NCI-H2029 (cell line): ENCODE data around the gene C1QTNF9.
"Not testable (repeated sequence)": the region's sequence is repeated elsewhere in the genome, so short reads cannot be mapped to it uniquely, and the experiment has no call there.

ENCODE experiments used
- DNase-seq: peaks from one replicate; lab custom pipeline; 2025; lab: John Stamatoyannopoulos, UW

C1QTNF9 gene

DNA sequence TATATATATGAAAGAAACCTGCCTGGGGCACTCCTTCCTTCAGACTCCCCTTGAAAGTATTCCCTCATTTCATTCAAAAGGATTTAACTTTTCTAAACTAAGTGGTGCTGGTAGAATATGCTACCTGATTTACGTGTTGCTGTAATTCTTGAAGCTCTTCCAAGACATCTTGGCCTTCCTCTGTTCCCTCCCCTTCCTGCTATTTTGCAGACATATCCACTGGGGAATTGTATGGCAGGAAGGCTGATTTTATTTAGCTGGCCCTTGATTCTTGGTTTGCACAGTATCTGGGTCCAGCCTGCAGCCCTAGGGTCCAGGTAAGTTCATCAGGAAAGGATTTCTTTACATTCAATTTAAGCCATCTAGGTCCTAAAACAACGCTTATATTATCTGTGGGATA lies at the start of gene C1QTNF9:
Gene C1QTNF9 (plus strand): TSS at position 281 of the 400 bp plus-strand sequence. CDS start 6,424 bp downstream, outside the sequence.
- DNase-seq, result not testable (repeated sequence)

DNA sequence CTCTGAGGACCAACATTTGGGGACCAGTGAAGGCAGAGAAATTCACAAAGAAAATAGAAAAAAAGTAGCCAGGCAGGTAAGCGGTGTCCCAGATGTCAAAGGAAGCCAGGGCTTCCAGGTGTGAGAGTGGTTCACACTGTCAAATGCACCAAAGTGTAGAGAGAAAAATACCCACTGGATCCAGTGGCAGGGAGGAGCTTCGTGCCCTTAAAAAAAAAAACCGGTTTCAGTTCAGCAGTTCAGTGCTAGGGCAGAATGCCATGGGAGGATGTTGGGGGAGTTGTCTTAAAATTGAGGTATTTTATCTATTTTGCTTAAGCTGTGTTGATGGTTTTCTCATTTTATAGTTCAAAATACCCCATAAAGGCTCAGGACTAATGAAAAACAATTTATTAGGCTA lies 47.8 kb upstream of the C1QTNF9 start:
- DNase-seq, result no peak

DNA sequence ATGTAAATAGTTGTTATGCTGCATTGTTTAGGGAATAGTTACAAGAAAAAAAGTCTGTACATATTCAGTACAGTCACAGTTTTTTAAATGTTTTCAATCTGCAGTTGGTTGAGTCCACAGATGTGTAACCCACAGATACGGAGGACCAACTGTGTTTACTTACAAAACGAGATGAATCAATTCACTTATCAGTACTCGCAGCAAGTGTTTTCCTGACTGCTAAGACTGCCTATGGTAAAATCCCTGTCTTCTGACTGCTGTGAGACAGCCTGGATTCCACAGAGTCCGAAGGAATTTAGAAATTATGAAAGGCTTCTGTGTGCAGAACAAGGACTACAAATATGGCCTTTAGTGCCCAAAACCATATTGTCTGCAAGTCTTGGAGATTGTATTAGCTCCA lies 45.7 kb upstream of the C1QTNF9 start:
- DNase-seq, result no peak

DNA sequence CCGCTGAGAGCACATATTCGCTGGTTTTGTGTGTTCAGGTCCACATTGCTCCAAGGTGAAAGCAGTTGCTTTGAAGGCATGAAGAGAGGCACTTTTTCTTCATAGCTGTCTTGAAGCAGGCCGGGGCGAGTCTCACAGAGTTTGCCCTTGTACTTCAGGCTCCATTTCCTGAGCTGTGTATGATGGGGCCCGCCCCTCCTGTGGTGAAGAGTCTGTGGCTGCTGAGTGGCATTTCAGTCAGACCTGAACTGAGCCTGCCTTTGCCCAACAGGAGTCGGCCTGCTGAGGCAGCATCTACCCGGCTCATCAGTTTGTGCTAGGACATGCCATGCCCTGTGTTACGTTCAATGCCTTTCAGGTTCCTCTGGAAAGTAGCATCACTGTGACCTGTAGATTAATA lies 44.4 kb upstream of the C1QTNF9 start:
- DNase-seq, result no peak

DNA sequence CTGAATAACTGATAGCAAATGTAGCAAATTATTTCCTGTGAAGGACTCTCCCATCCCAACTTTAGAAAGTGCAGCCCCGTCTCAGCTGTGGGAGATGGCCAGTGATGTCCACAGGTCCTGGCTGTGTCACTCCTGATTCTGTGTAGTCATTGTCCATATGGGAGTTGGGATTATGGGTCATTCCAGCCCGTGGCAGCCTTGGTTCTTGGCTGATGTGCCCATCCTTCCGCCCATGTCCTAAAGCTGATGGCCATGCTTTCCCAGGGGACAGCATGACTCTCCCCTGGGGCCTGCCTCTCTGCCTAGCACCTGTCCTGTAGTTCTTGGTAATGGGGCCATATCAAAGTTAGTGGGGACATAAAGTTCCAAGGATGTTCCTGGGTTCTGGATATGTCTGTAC lies 43.9 kb upstream of the C1QTNF9 start:
- DNase-seq, result no peak

GRCh38 chr13:24267274-24267673 lies 42.1 kb upstream of the C1QTNF9 start:
- no peak for DNase-seq

DNA sequence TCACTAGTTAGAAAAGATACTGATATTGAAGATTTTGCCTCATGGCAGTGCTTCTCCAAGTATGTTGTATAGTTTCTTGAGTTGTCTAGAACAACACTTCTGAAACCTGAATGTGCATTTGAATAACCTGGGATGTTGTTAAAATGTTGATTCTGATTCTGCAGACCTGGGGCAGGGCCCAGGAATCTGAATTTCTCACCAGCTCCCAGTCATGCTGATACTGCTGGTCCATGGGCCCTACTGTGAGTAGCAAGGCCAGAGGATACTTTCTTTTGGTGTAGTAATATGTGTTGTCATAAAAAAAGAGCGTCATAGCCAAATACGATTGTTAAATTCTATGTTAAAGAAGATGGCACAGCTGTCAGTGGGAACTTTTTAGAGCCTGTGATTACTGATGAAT lies 41.6 kb upstream of the C1QTNF9 start:
- no peak for DNase-seq

- no peak for DNase-seq
Measured at GRCh38 chr13:24269821-24270220, 39.6 kb upstream of the C1QTNF9 start.

DNA sequence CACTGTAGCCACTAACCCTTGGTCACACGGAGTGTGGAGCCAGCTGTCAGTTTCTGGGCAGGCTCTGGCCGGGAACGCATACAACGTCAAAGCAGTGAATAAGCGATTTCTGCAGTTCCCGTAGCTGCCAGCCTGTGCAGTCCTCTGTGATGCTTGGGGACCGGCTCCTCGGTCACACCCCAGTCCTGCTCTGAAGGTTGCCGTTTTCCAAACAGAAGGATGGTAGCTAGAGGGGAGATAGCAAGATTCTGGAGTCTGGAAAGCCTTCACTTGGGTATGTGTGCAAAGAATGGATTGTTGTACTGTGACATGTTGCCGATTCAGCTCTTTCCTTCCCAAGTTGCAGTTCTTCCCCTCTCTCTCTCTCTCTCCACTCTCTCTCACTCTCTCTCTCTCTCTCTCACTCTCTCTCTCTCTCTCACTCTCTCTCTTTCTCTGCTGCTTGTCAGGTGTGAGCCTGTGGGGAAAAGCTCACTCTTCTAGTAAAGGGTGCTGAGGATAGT lies 38.7 kb upstream of the C1QTNF9 start:
- DNase-seq, result no peak

DNA sequence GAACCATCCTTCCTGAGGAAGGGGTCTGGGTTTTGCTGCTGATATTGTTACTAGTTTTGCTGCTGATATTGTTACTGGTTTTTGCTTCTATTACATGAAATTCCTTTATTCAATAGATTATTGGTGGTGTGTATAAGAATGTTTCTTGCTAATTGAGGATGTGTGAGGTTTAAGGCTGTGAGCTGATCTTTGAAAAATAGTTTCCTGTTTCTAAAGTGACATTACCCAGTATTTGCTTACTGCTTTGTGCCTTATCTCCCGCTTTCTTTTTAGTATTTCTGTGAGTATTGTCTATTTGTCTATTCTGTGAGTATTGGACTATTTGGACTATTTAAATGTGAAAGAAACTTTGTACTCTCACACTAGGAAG lies 38.2 kb upstream of the C1QTNF9 start:
- no peak for DNase-seq

GRCh38 chr13:24271601-24272451 lies 37.6 kb upstream of the C1QTNF9 start:
- DNase-seq, result no peak

GRCh38 chr13:24272452-24273161 lies 36.8 kb upstream of the C1QTNF9 start:
- no peak for DNase-seq

DNA sequence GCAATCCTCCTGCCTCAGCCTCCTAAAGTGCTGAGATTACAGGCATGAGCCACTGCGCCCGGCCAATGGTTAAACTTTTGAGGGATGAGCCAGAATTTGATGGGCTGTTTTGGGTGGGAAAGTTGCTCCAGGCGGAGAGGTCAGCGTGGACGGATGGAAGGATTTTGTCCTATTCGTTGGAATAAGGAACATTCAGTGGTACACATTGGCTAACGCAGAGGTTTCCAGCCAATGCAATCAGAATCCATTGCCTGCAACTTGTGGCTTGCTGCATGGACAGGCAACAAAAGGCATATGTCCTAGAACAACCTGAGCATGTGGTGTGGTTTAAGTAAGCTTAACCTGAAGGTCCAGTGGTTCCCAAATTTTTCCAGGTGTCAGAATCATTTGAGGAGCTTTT lies 35.5 kb upstream of the C1QTNF9 start:
- no peak for DNase-seq

GRCh38 chr13:24274452-24275021 lies 34.8 kb upstream of the C1QTNF9 start:
- no peak for DNase-seq

GRCh38 chr13:24275041-24275440 lies 34.3 kb upstream of the C1QTNF9 start:
- no peak for DNase-seq

- no peak for DNase-seq
Measured at GRCh38 chr13:24276306-24276705, 33.1 kb upstream of the C1QTNF9 start.

DNA sequence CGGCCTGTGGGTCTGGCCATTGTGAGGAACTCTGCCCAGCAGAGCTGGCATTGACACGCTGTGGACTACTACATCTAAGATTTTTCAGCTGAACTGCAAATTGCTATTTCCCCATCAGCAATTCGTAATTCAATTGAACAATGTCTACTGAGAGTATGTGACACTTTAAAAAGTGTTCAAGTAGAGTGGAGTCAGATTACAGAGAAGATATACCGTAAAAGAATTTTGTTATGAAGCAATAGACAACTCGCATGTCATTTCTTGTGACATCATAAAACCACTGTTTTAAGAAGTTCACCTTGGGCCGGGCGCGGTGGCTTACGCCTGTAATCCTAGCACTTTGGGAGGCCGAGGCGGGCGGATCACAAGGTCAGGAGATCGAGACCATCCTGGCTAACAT lies 32.5 kb upstream of the C1QTNF9 start:
- DNase-seq, result no peak

DNA sequence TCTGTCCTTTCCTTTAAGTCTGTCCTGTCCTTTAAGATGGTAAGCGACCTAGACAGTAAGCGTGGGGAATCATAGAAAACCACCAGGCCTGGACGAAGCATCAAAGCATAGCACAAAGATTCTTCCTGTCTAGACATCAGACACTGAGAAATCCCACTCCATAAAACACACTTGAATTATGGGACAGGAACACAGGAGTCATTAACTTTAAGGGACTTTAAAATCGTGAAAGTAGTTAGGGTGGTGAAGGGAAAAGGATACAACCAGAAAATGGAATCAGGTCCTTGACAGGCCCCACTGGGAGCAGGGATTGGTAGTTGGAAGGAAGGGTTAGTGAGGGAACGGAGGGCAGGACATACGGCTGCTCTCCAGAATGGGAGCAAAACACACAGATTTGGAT lies 31.6 kb upstream of the C1QTNF9 start:
- DNase-seq, result no peak

DNA sequence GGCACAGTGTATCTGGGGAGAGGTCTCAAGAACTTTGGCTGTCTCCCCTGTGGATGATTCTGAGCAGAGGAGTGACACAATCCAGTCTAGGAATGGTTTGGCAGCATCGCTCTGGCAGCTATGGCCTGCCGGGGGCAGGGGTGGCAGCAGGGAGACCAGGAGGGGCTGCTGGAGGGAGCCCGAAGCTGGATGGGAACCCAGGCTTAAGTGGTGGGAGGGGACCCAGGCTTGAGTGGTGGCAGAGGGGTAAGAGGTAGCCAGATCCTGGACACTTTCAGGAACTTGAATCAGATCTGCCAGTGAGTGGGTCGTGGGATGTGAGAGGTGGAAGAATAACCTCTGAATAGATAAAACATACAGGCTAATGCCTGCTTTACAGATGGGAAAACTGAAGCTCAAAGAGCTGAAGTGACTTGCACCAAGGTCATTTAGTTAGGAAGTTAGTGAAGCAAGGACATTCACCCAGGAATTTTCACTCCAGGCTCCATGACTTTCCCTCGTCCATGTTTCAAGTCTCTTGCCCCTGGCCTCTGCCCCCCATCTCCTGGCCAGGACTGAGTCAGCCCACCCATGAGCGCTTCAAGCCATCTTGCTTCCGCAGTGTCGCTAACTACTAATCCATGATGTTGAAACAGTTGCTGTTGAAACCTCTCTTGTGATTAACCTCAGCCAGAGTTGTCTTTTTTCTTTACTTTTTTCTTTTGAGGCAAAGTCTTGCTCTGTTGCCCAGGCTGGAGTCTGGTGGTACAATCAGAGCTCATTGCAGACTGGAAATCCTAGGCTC lies 29.9 kb upstream of the C1QTNF9 start:
- DNase-seq, result no peak

GRCh38 chr13:24280720-24281119 lies 28.7 kb upstream of the C1QTNF9 start:
- no peak for DNase-seq

GRCh38 chr13:24281188-24282008 lies 28.0 kb upstream of the C1QTNF9 start:
- no peak for DNase-seq
